ENCODE data around the gene IL11. TPM values are rescaled to one million over a fixed set of nuclear protein-coding genes. Genes with fewer than 3 reads are reported as not detected.

The IL11 gene
- total and polyA plus RNA-seq, 7 donors: 0.06 TPM; not detected in 6

GRCh38 chr19:55344444-55344843, 25.8 kb downstream of the IL11 start:
- Histone ChIP-seq H3K27ac (no peak overlapping the region), H3K4me3 (no peak overlapping the region), H3K27me3 (ENCODE audit: insufficient read depth in 3 of 3, low read length in 2 of 3) (no peaks in the 10 kb centered on the region), H3K4me1 (peaks cover 6% of the 10 kb centered on the region), H3K9me3 (no peaks in the 10 kb centered on the region), H3K36me3 (ENCODE audit: insufficient read depth in 1 of 2, low read depth in 1 of 2) (peaks cover 0 to 30% of the 10 kb centered on the region in 2 donors)
- intact Hi-C loops (cut with DNase I): loop anchor here in 1 of 2 donors (5.0 kb wide), 1 partner anchor 38 kb away; the partner anchor contains the start of gene TMEM238
- 57 to 68% (median 61%) methylated on average over 9 of the region's 9 CpGs for WGBS, 3 donors
- TF ChIP-seq CTCF (IDR thresholded peaks at IDR 0.05): no peak
- DNase-seq (no peak), ATAC-seq (no peak)

GRCh38 chr19:55341595-55342531, 28.4 kb downstream of the IL11 start:
- Histone ChIP-seq H3K36me3 (ENCODE audit: insufficient read depth in 1 of 2, low read depth in 1 of 2) (peaks cover 0 to 25% of the 10 kb centered on the region in 2 donors), H3K4me3 (peak overlapping the region; percentile 75), H3K27ac (no peak overlapping the region), H3K9me3 (no peaks in the 10 kb centered on the region), H3K4me1 (peaks cover 12% of the 10 kb centered on the region), H3K27me3 (ENCODE audit: insufficient read depth in 3 of 3, low read length in 2 of 3) (peaks cover 0 to 5% (median 0%) of the 10 kb centered on the region in 3 donors)
- intact Hi-C loops (cut with DNase I): loop anchor here in 1 of 2 donors (5.0 kb wide), 1 partner anchor 40 kb away; the partner anchor contains the start of gene TMEM238
- no peak for ATAC-seq
- DNase-seq: no peak
- TF ChIP-seq CTCF (IDR thresholded peaks at IDR 0.05): no peak
- WGBS, 3 donors: 83 to 85% (median 84%) methylated on average over 40 to 50 of the region's 50 CpGs

GRCh38 chr19:55341171-55341588, 29.1 kb downstream of the IL11 start:
- Histone ChIP-seq H3K4me3 (peak overlapping the region; percentile 75), H3K9me3 (no peaks in the 10 kb centered on the region), H3K27ac (no peak overlapping the region), H3K27me3 (ENCODE audit: insufficient read depth in 3 of 3, low read length in 2 of 3) (peaks cover 0 to 5% (median 0%) of the 10 kb centered on the region in 3 donors), H3K4me1 (peaks cover 12% of the 10 kb centered on the region), H3K36me3 (ENCODE audit: insufficient read depth in 1 of 2, low read depth in 1 of 2) (peaks cover 0 to 19% of the 10 kb centered on the region in 2 donors)
- 6 to 9% (median 8%) methylated on average over 15 of the region's 15 CpGs for WGBS, 3 donors
- DNase-seq: peak; percentile 71 to 76
- no peak for ATAC-seq
- intact Hi-C loops (cut with DNase I): loop anchor here in 1 of 2 donors (5.0 kb wide), 1 partner anchor 41 kb away; the partner anchor contains the start of gene TMEM238
- no peak for TF ChIP-seq CTCF (IDR thresholded peaks at IDR 0.05)

DNA sequence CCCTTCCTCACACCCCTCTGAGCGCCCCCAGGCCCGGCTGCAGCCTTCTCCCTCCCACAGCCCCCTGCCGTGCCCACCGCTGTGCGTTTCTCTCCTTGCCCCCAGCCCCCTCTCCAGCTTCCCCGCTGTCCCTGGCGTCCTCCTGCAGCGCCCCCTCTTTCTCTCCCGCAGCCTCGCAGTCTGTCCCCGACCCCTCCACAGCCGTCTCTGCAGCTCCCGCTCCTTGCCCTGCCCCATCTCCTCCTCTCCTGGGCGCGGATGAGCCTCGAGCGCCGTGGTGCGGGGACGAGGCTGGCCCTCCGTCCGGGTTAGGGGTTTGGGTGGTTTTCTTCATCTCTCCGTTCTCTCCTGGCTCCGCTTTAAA, 29.5 kb downstream of the IL11 start:
- WGBS, 3 donors: 2 to 7% (median 5%) methylated on average over 23 to 24 of the region's 24 CpGs
- Histone ChIP-seq H3K4me1 (peaks cover 12% of the 10 kb centered on the region), H3K9me3 (no peaks in the 10 kb centered on the region), H3K27ac (no peak overlapping the region), H3K4me3 (peak overlapping the region; percentile 75), H3K27me3 (ENCODE audit: insufficient read depth in 3 of 3, low read length in 2 of 3) (peaks cover 0 to 6% (median 0%) of the 10 kb centered on the region in 3 donors), H3K36me3 (ENCODE audit: insufficient read depth in 1 of 2, low read depth in 1 of 2) (peaks cover 0 to 19% of the 10 kb centered on the region in 2 donors)
- TF ChIP-seq CTCF (IDR thresholded peaks at IDR 0.05): no peak
- ATAC-seq: no peak
- intact Hi-C loops (cut with DNase I): loop anchor here in 1 of 2 donors (5.0 kb wide), 1 partner anchor 42 kb away; the partner anchor contains the start of gene TMEM238
- DNase-seq: no peak
